GM19239 (cell line): ENCODE data around the gene MYPOP.

ENCODE experiments used
- DNase-seq: peaks from one replicate; pipeline ENCODE4 v3.0.0; 2011; ENCODE audit warnings: low spot score; ENCODE audit not compliant: insufficient read length
- FAIRE-seq: peaks from 2 replicates; lab custom pipeline; 2011; peaks lifted over from hg19 to GRCh38; lab: Jason Lieb, UNC

Gene MYPOP, protein sequence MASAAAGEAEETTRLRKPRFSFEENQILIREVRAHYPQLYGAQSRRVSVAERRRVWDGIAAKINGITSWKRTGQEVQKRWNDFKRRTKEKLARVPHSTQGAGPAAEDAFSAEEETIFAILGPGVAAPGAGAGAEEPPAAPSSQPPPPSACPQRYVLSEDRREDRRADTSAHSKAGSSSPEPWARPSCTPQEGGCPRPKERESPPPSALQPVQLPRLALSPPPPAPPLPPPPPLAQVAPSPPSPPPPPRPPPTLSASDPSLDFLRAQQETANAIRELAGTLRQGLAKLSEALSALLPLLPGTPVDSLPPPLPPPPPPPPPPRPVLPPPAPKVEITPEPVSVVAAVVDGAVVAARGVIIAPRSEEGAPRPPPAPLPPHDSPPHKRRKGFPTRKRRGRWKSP

DNA sequence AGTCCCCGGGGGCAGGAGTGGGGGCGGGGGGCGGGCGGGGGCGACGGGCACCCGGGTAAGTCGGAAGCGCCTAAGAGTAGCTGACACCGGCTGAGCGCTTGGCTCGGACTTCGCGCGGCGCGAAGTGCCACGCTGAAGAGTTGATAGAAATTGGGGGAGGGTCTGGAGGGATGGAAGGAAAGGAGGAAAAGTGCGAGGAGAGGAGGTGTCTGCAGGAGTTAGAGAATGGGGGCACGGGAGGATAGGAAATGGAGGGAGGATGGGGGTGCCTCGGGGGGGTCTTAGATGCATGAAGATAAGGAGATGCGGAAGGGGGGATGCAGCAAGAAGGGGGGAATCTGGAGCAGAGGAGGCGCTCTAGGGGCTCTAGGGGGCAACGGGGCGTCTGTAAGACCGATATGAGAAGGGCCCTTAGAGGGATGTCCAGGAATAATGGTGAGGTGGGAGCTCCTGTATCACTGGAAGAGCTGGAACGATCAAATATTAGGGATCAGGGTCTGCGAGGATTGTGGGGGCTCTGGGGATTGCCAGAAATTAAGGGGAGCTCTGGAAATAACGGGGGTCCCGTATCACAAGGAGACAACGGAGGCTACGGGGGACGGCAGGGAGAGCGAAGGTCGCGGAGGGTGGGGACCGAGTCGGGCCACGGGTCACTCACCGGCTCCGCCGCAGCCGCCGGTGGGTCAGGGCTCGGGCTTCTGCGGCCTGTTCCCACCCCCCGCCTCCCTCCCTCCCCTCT is at the start of gene MYPOP:
Gene MYPOP, minus strand, starts transcription at position 702 of the 739 bp plus-strand sequence. CDS start 840 bp downstream, outside the sequence.
- DNase-seq (no peak), FAIRE-seq (peak; percentile 35)

DNA sequence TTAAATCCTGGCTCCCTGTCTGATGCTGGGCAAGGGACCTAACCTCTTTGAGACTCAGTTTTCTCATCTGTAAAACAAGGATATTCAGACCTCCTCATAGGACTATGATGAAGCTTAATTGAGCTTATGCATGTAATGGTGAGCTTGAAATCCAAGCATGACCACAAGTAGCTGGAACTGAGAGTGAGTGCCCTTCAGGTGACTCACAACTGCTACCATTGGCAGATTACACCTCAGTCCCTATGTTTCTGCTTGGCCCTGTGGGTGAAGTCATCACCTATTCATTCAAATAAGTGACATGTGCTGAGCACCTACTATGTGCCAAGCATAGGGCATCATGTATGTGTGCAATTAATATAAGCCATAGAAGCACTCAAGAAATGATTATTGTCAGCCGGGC is 45.5 kb upstream of the MYPOP start:
- no peak for DNase-seq
- FAIRE-seq: no peak

GRCh38 chr19:45940515-45940805 is 38.0 kb upstream of the MYPOP start:
- FAIRE-seq (no peak), DNase-seq (no peak)

DNA sequence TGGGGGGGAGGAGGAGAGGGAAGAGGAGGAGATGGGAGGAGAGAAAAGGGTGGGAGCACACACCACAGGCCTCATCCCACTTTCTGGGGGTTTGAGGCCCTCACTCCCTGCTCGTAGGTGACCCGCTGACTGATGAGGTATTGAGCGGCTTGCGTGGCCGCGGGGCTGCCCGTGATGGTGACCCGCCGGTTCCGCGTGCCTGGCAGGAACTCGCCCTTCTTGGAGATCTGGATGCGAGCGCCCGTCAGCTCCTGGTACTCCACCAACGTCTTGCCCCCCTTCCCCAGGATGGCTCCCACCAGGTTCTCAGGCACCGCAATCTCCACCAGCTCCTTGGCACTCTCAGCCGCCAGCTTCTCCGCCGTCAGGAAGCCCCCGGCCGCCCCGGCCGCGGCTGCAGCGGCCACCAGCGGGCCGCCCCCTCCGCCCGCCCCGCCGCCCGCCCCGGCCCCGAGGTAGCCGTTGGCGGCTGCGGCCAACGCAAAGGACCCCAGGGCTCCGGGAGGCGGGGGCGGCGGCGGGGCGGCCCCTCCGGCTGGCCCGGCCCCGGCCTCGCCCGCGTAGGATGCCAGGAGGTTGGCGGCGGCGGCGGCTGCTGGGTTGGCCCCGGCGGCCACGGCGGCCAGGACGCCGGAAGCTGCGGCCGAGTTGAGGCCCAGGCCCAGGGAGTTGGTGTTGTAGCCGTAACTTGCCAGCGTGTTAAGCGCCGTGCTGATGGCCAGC is 37.5 kb upstream of the MYPOP start:
- DNase-seq (no peak), FAIRE-seq (no peak)

DNA sequence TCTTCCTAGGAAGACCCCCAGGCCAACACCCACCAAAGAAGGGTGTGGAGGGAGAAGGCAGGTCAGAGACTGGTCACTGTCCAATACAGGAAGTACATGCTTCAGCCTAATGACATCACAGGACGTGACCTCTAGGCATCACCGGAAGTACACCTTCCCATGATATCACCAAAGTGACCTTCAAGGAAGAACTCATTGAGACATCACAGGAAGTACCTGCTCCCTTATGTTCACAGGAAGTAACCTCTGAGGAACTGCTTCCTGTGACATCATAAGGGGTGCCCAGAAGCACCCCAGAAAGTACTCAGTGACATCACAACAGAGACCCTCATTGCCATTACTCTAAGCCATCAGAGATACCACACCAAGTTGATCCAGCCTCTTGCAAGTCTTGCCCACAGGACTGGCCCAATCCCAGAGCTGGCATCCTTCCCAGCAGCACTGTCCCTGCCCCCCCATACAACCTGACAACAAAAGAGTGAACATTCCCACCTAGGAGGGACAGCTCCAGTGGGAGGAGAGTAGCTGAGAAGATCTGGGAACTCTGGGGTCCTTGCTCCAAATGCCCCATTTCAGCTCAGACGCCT is 36.4 kb upstream of the MYPOP start:
- no peak for FAIRE-seq
- DNase-seq: no peak

DNA sequence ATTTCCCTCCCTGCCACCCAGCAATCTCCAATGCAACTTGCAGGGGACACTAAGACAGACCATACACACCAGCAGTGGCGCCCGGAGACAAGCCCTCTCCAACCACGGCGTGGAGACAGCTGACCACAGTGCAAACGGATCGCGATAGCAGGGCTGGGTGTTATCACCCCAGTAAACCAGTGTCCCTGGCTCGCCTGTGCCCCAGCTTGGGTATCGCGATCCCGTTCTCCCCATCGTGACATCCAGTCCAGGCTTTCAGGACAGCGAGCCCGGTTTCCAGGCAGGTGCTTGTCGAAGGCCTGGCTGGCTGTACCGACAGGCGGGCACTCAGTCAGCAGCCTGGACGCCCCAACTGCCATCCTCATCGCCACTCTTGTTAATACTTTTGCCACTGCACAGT is 32.9 kb upstream of the MYPOP start:
- no peak for FAIRE-seq
- DNase-seq: no peak

- DNase-seq (no peak), FAIRE-seq (no peak)
Measured at GRCh38 chr19:45934551-45935230, 32.3 kb upstream of the MYPOP start.

- FAIRE-seq (no peak), DNase-seq (no peak)
Measured at GRCh38 chr19:45933759-45934158, 31.3 kb upstream of the MYPOP start.

DNA sequence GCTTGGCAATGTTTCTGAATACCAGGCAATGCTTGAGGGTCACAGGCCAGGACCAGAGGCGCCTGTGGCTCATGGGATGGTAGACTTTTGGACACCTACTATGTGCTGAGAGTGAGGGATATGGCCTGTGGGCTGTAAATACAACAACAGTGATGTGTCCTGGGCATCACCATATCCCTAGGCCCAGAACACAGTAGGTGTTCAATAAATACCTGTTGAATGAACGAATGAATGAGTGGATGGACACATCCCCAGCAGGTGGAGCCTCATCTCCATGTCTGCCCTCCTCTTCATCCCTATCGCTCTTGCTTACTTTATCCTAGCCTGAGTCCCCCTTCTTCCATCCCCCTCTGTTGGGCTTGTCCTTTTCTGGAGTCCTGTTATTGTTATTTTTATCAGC is 28.6 kb upstream of the MYPOP start:
- no peak for DNase-seq
- FAIRE-seq: no peak

- no peak for FAIRE-seq
- no peak for DNase-seq
Measured at GRCh38 chr19:45929247-45929646, 26.8 kb upstream of the MYPOP start.

- peak; percentile 98 for DNase-seq
- FAIRE-seq: peak; percentile 98
Measured at GRCh38 chr19:45927565-45928261, 25.3 kb upstream of the MYPOP start.

DNA sequence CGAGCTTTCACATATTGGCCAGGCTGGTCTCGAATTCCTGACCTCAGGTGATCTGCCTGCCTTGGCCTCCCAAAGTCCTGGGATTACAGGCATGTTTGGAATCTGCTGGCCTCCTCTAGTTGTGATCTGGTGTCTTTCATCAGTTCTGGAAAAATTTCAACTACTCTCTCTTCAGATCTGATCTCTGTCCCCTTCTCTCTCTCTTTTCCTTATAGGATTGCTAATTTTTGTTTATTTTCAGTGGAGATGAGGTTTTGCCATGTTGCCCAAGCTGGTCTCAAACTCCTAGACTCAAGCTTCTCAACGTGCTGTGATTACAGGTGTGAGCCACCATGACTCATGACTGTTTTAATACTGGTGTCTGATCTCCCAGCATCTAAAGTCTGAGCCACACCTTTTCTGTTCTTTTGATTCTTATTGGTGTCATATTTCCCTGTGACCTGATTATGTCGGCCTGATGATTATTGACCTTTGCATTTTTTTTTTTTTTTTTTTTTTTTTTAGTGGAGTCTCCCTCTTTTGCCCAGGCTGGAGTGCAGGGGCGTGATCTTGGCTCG is 22.6 kb upstream of the MYPOP start:
- FAIRE-seq: no peak

DNA sequence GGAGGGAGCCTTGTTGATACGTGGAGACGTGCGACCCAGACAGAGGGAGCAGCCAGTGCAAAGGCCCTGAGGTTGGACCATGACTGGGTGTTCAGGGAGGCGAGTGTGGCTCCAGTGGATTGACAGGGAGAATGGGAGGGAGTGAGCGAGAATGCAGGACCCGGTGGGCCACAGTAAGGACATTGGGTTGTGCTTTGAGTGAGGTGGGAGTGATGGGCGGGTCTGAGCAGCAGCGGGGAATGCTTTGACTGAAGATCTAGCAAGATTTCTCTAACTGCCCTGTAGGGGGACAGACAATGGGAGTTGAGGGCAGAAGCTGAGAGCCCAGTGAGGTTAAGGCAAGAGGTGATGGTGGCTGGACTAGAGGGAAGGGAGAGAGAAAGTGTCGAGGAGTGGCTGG is 19.9 kb upstream of the MYPOP start:
- peak; percentile 14 for FAIRE-seq
- no peak for DNase-seq

More for the DNA sequence above, 22.6 kb upstream of the MYPOP start:
- DNase-seq: no peak

- no peak for DNase-seq
- no peak for FAIRE-seq
Measured at GRCh38 chr19:45920458-45920857, 18.0 kb upstream of the MYPOP start.

DNA sequence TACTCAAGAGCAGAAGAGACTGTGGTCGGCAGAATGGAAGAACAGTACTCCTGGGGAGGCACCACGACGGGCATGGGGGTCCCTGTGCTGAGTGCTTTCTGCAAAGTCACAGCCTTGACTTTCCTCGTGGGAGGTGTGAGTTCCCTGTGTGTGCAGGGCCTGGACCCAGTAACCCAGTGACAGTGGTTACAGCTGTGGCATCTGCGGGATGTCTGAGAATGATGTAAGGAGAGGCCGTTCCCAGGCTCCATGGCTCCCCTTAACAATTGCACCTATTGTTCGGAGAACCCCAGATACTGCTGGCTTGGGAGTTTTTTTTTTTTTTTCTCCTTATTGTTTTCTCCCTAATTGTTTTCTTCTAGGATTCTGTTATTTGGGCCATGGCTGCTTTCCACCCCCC is 17.3 kb upstream of the MYPOP start:
- DNase-seq (no peak), FAIRE-seq (no peak)

- no peak for DNase-seq
Measured at GRCh38 chr19:45918721-45919120, 16.3 kb upstream of the MYPOP start.

DNA sequence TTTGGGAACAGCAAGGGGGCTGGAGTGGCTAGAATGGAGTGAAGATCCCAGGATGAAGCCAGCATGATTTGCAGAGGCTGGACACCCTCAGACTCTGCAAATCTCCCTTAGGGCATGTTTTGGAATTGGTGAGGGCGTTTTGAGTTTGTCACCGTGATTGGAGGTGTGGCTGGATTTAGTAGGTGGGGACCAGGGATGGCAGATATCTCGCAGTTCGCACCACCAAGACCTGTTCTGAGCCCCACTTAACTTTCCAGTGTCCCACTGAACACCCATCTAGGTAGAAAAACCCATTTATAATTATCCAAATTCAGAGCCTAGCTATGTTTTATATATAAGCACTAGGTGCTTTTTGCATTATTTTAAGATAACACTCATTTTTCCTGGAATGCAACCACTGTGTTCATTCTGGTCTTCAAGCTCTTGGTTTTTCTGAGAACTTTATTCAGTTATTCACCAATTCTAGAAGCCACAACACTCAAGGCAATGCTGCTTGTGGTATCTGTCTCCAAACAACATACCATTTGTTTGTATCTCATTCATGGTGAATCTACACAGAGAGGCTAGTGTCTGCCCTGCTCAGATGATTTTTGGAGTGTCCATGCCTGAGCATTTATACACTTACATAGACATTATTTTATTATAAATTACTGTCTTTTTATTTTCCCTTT is 15.1 kb upstream of the MYPOP start:
- FAIRE-seq: no peak
- DNase-seq: no peak

More at GRCh38 chr19:45918721-45919120, 16.3 kb upstream of the MYPOP start:
- FAIRE-seq: no peak

DNA sequence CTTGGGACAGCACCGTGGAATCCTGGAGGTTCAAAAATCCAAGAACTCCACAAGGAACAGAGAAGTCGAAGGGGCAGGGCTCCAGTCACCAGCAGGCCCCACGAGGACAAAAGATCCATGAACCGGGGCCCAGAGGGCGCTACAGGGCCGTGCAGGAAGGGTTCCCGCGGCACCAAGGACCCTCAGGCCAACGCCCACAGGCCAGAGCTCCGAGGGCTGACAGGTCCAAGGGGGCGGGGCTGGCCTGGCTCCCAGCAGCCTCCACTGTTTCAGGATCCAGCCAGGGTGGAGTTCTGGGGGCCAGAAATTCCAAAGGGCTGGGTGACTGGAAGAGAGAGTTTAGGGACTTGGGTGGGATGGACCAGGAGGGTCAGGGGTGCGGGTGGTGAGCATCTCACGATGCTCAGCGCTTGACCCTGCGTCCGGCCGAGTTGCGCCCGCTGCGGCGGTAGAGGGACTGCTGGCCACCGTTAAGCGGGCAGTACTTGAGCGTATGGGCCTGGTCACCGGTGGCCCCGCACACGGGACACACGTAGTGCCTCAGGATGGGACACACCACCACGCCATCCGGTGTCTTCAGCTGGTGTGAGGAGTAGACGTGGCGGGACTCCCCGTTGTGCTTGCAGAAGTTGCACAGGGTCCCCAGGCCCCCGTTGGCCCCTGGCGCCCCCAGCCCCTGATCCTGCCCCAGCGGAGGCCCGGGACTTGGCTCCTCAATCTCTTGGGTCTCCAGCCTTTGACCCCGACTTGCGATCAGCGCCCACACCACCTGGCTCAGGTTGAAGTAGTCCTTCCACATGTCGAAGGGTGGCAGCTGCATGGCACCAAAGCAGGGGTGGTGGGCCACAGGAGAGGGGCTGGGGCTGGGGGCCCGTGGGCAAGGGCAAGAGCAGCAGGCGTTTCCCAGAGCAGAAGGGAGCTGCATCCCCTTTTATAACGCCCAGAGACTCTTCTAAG is 11.7 kb upstream of the MYPOP start, which contains the start of gene NANOS2:
Gene NANOS2, minus strand, starts transcription at position 905 of the 957 bp plus-strand sequence. Its CDS starts 85 bp downstream, at position 820.
- FAIRE-seq (no peak), DNase-seq (no peak)
